Peyer's patch (tissue), 4 donors: Measurements from ENCODE around the gene TRPM3. TPM values are rescaled to one million over a fixed set of nuclear protein-coding genes. Genes with fewer than 3 reads are reported as not detected.

Source experiments
- DNase-seq, 3 donors: peaks; one replicate each; pipeline ENCODE4 v3.0.0-alpha.2; 2017 to 2019
- H3K27ac ChIP-seq, 4 donors: fragments of 200-600 bp; sonication (generic); one replicate each; pipeline ENCODE4 v1.5.1; 2016 to 2019
- H3K27me3 ChIP-seq, 2 donors: fragments of 200-600 bp; sonication (generic); one replicate each; pipeline ENCODE4 v1.5.1; 2019
- H3K36me3 ChIP-seq, 3 donors: fragments of 200-600 bp; sonication (generic); one replicate each; pipeline ENCODE4 v1.5.1; 2016 to 2019
- H3K4me1 ChIP-seq, 4 donors: fragments of 200-600 bp; sonication (generic); one replicate each; pipeline ENCODE4 v1.5.1; 2016 to 2019
- H3K4me3 ChIP-seq, 4 donors: fragments of 200-600 bp; sonication (generic); 1 replicate in 3 of 4; 2 replicates in 1 of 4; pipeline ENCODE4 v1.5.1; 2016 to 2019; ENCODE audit warnings: mild to moderate bottlenecking in 1 of 4
- H3K9me3 ChIP-seq, 4 donors: fragments of 200-600 bp; sonication (generic); one replicate each; pipeline ENCODE4 v1.5.1; 2016 to 2019; ENCODE audit warnings: mild to moderate bottlenecking in 1 of 4
- POLR2A ChIP-seq, 2 donors: fragments of 450-650 bp; IDR thresholded peaks; one replicate each; pipeline ENCODE4 v1.5.1; 2017; ENCODE audit warnings: antibody characterized with exemption in 2 of 2, mild to moderate bottlenecking in 2 of 2, moderate library complexity in 2 of 2
- total RNA-seq, 4 donors: library from RNA; depleted of rRNA; stranded (reverse); fragments of >200 nt; gene quantifications; one replicate each; pipeline ENCODE4 v1.1.0, GENCODE V29; 2016
- TF ChIP-seq, protein P1 (sequence below), 6 experiments: fragments of 450-650 bp in 4 of 6; fragments of 200-600 bp in 2 of 6; sonication (generic) in 1 of 6; IDR thresholded peaks; one replicate each; pipeline ENCODE4 v1.5.1; 2017 to 2019; ENCODE audit warnings: antibody characterized with exemption in 6 of 6, mild to moderate bottlenecking in 3 of 6, moderate library complexity in 1 of 6

Gene TRPM3
- total RNA-seq, 4 donors from 2014 or later, result 0.28 to 0.80 TPM; not detected in 2

DNA sequence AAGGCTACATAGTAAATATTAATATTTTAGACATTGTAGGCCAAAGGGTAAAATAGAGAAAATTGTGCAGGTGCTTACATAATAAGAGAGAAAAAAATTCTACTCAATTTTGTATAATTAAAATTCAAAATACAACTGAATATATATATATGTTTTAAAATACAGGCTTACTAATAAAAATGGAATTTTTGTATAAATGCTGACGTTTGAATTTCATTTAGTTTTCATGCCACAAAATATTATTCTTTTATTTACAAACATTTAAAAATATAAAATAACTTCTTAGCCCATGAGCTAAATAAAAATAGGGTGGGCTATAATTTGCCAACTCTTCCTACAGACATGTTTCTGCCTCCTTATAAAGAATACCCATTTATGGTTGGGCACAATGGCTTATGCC lies 328.6 kb downstream of the TRPM3 start:
- Histone ChIP-seq H3K4me3 (no peak overlapping the region), H3K4me1 (no peaks in the 10 kb centered on the region), H3K9me3 (no peaks in the 10 kb centered on the region), H3K27me3 (no peaks in the 10 kb centered on the region), H3K36me3 (no peaks in the 10 kb centered on the region), H3K27ac (no peak overlapping the region)
- no peak for DNase-seq
- TF ChIP-seq, protein P1, sequence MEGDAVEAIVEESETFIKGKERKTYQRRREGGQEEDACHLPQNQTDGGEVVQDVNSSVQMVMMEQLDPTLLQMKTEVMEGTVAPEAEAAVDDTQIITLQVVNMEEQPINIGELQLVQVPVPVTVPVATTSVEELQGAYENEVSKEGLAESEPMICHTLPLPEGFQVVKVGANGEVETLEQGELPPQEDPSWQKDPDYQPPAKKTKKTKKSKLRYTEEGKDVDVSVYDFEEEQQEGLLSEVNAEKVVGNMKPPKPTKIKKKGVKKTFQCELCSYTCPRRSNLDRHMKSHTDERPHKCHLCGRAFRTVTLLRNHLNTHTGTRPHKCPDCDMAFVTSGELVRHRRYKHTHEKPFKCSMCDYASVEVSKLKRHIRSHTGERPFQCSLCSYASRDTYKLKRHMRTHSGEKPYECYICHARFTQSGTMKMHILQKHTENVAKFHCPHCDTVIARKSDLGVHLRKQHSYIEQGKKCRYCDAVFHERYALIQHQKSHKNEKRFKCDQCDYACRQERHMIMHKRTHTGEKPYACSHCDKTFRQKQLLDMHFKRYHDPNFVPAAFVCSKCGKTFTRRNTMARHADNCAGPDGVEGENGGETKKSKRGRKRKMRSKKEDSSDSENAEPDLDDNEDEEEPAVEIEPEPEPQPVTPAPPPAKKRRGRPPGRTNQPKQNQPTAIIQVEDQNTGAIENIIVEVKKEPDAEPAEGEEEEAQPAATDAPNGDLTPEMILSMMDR (IDR thresholded peaks at IDR 0.05), result no peak

- TF ChIP-seq, protein P1 (IDR thresholded peaks at IDR 0.05), result no peak
- no peak for TF ChIP-seq POLR2A (IDR thresholded peaks at IDR 0.05)
- H3K4me3 ChIP-seq, result no peak overlapping the region
- DNase-seq, result no peak
- no peaks in the 10 kb centered on the region for H3K9me3 ChIP-seq
- no peaks in the 10 kb centered on the region for H3K4me1 ChIP-seq
- H3K27me3 ChIP-seq, result no peaks in the 10 kb centered on the region
- no peak overlapping the region for H3K27ac ChIP-seq
- no peaks in the 10 kb centered on the region for H3K36me3 ChIP-seq
These were observed 329.5 kb downstream of the TRPM3 start for GRCh38 chr9:70791936-70792335.

DNA sequence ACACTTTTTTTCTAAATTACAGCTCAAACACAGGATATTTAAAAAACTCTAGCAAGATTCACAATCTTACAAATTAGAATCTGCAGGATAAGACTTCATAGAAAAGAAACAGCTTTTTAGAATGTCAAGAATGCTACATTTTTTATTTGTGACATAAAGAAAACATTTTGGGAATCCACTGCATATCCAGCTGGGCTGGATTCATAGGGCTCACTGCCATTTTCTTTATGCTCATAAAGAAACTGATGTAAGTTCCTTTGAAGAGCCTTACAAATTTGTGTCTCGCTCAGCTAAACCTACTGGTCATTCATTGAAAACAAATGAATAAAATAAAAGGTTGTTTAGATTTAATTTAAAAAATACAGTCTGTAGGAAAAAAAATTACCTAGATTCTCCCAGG lies 332.3 kb downstream of the TRPM3 start:
- Histone ChIP-seq H3K4me1 (no peaks in the 10 kb centered on the region), H3K27me3 (no peaks in the 10 kb centered on the region), H3K36me3 (no peaks in the 10 kb centered on the region), H3K9me3 (no peaks in the 10 kb centered on the region), H3K4me3 (no peak overlapping the region), H3K27ac (no peak overlapping the region)
- TF ChIP-seq, protein P1 (IDR thresholded peaks at IDR 0.05), result no peak
- no peak for TF ChIP-seq POLR2A (IDR thresholded peaks at IDR 0.05)
- no peak for DNase-seq

DNA sequence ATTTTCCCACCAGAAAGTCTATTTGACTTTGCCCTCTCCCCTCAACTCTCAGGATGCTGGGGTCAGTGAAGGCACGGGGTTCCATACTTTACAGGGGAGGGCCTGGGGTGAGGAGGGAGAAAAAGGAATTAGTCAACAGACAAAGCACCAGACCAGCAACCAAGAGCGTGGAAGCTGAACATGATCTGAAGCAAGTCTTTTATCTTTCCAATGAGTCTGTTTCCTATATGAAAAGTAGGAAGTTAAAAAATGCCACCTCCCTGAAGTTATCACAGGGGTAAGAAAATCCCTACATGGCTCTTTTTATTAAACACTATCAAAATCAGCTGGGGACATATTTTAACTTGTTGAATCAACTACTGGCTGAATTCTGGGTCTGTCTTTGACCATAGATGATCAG lies 337.0 kb downstream of the TRPM3 start:
- no peaks in the 10 kb centered on the region for H3K36me3 ChIP-seq
- H3K27me3 ChIP-seq, result no peaks in the 10 kb centered on the region
- no peaks in the 10 kb centered on the region for H3K4me1 ChIP-seq
- DNase-seq, result no peak
- no peak overlapping the region for H3K4me3 ChIP-seq
- H3K9me3 ChIP-seq, result no peaks in the 10 kb centered on the region
- H3K27ac ChIP-seq, result no peak overlapping the region
- TF ChIP-seq, protein P1 (IDR thresholded peaks at IDR 0.05), result no peak
- no peak for TF ChIP-seq POLR2A (IDR thresholded peaks at IDR 0.05)

DNA sequence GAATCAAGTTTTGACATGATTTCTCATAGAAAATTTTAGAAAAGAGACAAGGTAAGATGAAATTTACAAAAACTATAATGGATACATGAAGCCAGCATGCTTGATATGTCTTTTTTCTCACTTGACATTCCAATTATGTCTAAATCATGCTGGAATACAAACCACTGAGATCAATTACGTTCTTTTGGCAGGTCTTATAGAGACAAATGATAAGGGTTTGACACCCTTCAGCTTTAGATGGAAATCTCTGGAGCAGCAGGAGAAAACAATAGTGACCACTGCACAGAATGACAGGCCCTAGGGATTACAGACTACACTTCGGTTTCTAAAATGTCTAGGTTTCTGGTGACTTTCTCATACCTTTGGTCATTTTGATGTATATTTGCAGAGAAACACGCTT lies 342.9 kb downstream of the TRPM3 start:
- H3K4me3 ChIP-seq, result no peak overlapping the region
- H3K27ac ChIP-seq, result no peak overlapping the region
- H3K36me3 ChIP-seq, result no peaks in the 10 kb centered on the region
- no peaks in the 10 kb centered on the region for H3K4me1 ChIP-seq
- H3K27me3 ChIP-seq, result no peaks in the 10 kb centered on the region
- H3K9me3 ChIP-seq, result no peaks in the 10 kb centered on the region
- TF ChIP-seq, protein P1 (IDR thresholded peaks at IDR 0.05), result no peak
- TF ChIP-seq POLR2A (IDR thresholded peaks at IDR 0.05), result no peak
- DNase-seq, result no peak

DNA sequence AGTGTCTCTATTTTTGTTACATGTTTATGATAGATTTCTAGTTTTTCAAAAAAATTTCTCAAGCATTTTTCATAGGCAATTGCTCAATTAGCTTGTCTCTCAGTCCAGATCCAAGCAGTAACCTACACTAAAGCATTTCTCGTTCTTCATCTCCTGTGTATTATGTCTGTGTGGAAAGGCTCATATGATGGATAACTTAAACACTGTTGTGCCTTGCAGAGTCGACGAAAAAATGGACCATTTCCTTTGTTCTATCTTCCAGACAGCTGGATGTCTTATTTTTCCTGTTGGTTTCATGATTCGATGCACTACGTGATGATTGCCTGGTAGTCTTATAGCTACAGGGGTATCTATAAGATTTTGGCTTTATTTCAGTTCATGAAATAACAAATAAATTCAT lies 347.8 kb downstream of the TRPM3 start:
- Histone ChIP-seq H3K9me3 (no peaks in the 10 kb centered on the region), H3K4me3 (no peak overlapping the region), H3K27me3 (no peaks in the 10 kb centered on the region), H3K27ac (no peak overlapping the region), H3K4me1 (no peaks in the 10 kb centered on the region), H3K36me3 (no peaks in the 10 kb centered on the region)
- no peak for DNase-seq
- TF ChIP-seq, protein P1 (IDR thresholded peaks at IDR 0.05), result no peak
- TF ChIP-seq POLR2A (IDR thresholded peaks at IDR 0.05), result no peak
